Breast epithelium (tissue), 4 donors: ENCODE results near the gene COL23A1. TPM values are rescaled to one million over a fixed set of nuclear protein-coding genes. Genes with fewer than 3 reads are reported as not detected.

Experiments
- DNase-seq, 2 donors: peaks; one replicate each; pipeline ENCODE4 v3.0.0-alpha.2; 2019; ENCODE audit warnings: low spot score in 2 of 2
- H3K27ac ChIP-seq, 2 donors: fragments of 200-600 bp; sonication (generic) in 1 of 2; one replicate each; pipeline ENCODE4 v1.5.1; 2016 to 2019; ENCODE audit warnings: mild to moderate bottlenecking in 1 of 2
- H3K27me3 ChIP-seq, 2 donors: fragments of 200-600 bp; sonication (generic) in 1 of 2; one replicate each; pipeline versions ENCODE4 v1.5.1 to v1.6.0; 2017 to 2019; ENCODE audit warnings: control low read depth in 1 of 2, mild to moderate bottlenecking in 1 of 2
- H3K36me3 ChIP-seq: fragments of 200-600 bp; one replicate; pipeline ENCODE4 v1.5.1; 2019
- H3K4me1 ChIP-seq, 2 donors: fragments of 200-600 bp; sonication (generic); one replicate each; pipeline ENCODE4 v1.5.1; 2016 to 2019; ENCODE audit warnings: control low read depth in 1 of 2
- H3K4me3 ChIP-seq, 3 donors: fragments of 200-600 bp; sonication (generic); 1 replicate in 2 of 3; 2 replicates in 1 of 3; pipeline ENCODE4 v1.5.1; 2016 to 2019; ENCODE audit warnings: mild to moderate bottlenecking in 3 of 3, moderate library complexity in 2 of 3
- H3K9me3 ChIP-seq, 2 donors: fragments of 200-600 bp; sonication (generic) in 1 of 2; one replicate each; pipeline ENCODE4 v1.5.1; 2016 to 2019; ENCODE audit warnings: control low read depth in 1 of 2
- POLR2A ChIP-seq: fragments of 450-650 bp; IDR thresholded peaks from one replicate; pipeline ENCODE4 v1.6.1; 2016; ENCODE audit warnings: antibody characterized with exemption, mild to moderate bottlenecking, moderate library complexity
- POLR2AphosphoS5 ChIP-seq, 3 donors: sonication (generic); formaldehyde crosslinking; IDR thresholded peaks; one replicate each; pipeline ENCODE4 v1.6.1; 2017; ENCODE audit warnings: antibody characterized with exemption in 3 of 3
- intact Hi-C: fragments of 100-400 bp; cut with DNase I; formaldehyde crosslinking; loops from one replicate; pipeline ENCODE4 v1.15.1; 2023; ENCODE audit warnings: low total_unique reads
- total RNA-seq, 3 donors: library from RNA; depleted of rRNA; stranded (reverse); fragments of >200 nt; gene quantifications; one replicate each; pipeline ENCODE4 v1.1.0, GENCODE V29; 2016
- TF ChIP-seq, protein P1 (sequence below), 3 donors: fragments of 450-650 bp; IDR thresholded peaks; one replicate each; pipeline ENCODE4 v1.5.1; 2016 to 2017; ENCODE audit warnings: antibody characterized with exemption in 3 of 3, mild to moderate bottlenecking in 3 of 3, moderate library complexity in 3 of 3

The COL23A1 gene
- total RNA-seq, 3 donors from 2014 or later = 0.32 to 3.3 (median 2.6) TPM

DNA sequence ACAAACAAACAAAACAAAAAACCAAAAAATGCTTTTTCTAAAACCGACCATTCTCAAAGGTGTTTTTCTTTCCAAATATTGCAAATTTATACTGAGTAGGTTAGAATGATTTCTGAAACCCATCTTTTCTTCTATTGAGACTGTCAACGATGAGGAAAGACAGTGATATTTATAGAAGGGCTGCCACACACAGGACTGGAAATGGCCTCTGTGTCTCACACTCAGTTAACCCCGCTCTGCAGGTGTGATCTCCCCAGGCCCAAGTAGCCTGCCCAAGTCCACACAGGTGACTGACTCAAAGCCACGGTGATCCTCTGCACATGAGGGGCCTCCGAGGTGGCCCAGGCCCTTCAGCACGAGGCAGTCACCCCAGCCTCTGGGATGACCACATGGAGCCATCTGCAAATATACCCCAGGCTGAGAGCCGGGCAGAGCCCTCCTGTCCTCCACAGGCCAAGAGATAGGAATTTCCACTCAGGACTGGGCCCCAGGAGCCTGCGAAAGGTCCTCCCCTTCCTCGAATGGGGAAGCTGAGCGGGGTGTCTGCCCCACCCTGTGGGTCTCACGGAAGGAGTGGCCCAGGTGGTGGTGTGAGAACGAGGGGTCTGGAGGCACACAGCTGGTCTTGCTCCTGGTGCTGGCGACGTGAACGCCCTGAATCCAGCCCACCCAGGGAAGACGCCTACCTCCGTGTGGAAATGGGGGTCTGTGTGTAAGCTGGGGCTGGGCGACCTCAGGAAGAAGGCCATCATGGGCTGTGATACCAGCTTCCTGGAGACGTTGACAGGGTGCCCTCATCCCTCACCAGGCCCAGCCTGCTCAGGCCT lies 304.6 kb downstream of the COL23A1 start:
- H3K36me3 ChIP-seq = no peaks in the 10 kb centered on the region
- DNase-seq = no peak
- intact Hi-C loops = no loop called here
- no peak overlapping the region for H3K4me3 ChIP-seq
- H3K4me1 ChIP-seq = peaks cover 0 to 4% of the 10 kb centered on the region in 2 donors
- H3K27ac ChIP-seq = no peak overlapping the region
- no peak for TF ChIP-seq POLR2AphosphoS5 (IDR thresholded peaks at IDR 0.05)
- TF ChIP-seq, protein P1, sequence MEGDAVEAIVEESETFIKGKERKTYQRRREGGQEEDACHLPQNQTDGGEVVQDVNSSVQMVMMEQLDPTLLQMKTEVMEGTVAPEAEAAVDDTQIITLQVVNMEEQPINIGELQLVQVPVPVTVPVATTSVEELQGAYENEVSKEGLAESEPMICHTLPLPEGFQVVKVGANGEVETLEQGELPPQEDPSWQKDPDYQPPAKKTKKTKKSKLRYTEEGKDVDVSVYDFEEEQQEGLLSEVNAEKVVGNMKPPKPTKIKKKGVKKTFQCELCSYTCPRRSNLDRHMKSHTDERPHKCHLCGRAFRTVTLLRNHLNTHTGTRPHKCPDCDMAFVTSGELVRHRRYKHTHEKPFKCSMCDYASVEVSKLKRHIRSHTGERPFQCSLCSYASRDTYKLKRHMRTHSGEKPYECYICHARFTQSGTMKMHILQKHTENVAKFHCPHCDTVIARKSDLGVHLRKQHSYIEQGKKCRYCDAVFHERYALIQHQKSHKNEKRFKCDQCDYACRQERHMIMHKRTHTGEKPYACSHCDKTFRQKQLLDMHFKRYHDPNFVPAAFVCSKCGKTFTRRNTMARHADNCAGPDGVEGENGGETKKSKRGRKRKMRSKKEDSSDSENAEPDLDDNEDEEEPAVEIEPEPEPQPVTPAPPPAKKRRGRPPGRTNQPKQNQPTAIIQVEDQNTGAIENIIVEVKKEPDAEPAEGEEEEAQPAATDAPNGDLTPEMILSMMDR (IDR thresholded peaks at IDR 0.05) = no peak
- TF ChIP-seq POLR2A = no peak
- no peaks in the 10 kb centered on the region for H3K27me3 ChIP-seq
- peaks cover 4 to 12% of the 10 kb centered on the region in 2 donors for H3K9me3 ChIP-seq

DNA sequence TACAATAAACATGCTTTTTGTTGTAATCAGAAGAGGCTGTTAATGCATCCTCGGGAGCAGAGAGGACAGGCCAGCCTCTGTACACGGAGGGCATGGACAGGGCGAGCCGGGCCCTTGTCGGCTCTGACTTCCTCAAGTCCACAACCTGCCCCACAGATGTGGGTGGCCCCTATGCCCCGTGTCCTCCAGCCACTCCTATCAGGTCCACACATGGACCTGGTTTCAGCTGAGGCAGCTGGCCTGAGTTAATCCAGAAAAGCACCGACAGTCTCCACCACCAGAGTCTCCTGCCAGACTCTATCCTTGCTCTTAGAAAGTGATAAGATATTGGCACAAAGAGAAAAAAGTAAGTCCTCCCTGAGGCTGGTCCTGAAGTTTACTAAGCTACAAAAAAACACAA lies 305.2 kb downstream of the COL23A1 start:
- H3K4me1 ChIP-seq = peaks cover 0 to 4% of the 10 kb centered on the region in 2 donors

DNA sequence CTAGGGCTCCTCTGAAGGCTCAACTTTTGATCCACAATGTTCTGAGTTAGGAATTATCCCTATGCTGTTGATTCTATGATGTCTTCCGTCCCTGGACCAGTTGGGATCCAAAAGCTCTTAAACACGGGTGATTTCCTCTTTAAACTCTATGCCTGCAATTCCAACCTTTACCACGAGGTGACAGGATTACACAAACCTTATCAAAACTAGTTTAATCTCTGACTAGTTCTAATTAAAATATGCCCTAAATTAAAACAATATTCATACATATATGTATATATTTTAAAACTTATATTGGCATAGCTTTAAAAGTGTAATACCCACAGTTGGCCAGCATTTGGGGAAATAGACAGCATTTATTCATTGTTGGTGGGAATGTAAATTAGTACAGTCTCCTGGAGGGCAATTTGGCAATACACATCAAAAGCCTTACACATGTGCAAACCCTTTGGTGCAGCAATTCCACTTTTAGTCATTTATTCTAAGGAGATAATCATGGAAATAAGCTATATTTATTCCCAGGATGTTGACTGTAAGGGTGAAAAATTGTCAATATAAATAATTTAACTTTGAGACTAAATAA lies 306.0 kb downstream of the COL23A1 start:
- peaks cover 0 to 4% of the 10 kb centered on the region in 2 donors for H3K4me1 ChIP-seq
- no peak for DNase-seq
- TF ChIP-seq POLR2A = no peak
- TF ChIP-seq, protein P1 (IDR thresholded peaks at IDR 0.05) = peak in 2 of 3 donors; percentile 30 to 35
- no peak overlapping the region for H3K4me3 ChIP-seq
- peaks cover 0 to 6% of the 10 kb centered on the region in 2 donors for H3K27me3 ChIP-seq
- H3K36me3 ChIP-seq = no peaks in the 10 kb centered on the region
- H3K9me3 ChIP-seq = peaks cover 4 to 12% of the 10 kb centered on the region in 2 donors
- no peak overlapping the region for H3K27ac ChIP-seq
- intact Hi-C loops = no loop called here

More for the DNA sequence above, 305.2 kb downstream of the COL23A1 start:
- H3K27me3 ChIP-seq = no peaks in the 10 kb centered on the region
- peaks cover 4 to 12% of the 10 kb centered on the region in 2 donors for H3K9me3 ChIP-seq
- intact Hi-C loops = no loop called here
- H3K4me3 ChIP-seq = no peak overlapping the region
- TF ChIP-seq, protein P1 (IDR thresholded peaks at IDR 0.05) = no peak
- no peak for TF ChIP-seq POLR2AphosphoS5 (IDR thresholded peaks at IDR 0.05)
- no peak for TF ChIP-seq POLR2A
- H3K27ac ChIP-seq = no peak overlapping the region
- no peaks in the 10 kb centered on the region for H3K36me3 ChIP-seq
- DNase-seq = no peak

DNA sequence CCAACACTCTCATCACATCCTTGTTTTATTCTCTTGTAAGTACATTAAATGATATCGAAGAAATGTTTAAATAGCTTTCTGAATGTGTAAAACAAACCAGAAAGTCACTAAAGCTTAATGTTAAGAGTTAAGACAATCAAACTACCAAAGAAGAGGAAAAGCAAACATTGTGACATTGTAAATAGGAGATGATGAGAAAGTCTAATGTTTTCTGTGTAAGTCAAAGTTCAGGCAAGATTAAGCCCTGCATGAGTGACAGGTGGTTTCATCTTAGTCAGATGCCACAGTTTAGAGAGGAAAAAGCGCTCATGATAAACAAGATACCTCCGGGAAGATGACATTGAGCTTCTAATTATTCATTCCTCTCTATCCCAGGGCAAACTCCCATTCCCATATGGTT lies 306.7 kb downstream of the COL23A1 start:
- Histone ChIP-seq H3K36me3 (no peaks in the 10 kb centered on the region), H3K9me3 (peaks cover 4 to 12% of the 10 kb centered on the region in 2 donors), H3K27ac (no peak overlapping the region), H3K27me3 (peaks cover 0 to 12% of the 10 kb centered on the region in 2 donors), H3K4me3 (no peak overlapping the region), H3K4me1 (peaks cover 0 to 4% of the 10 kb centered on the region in 2 donors)
- intact Hi-C loops = no loop called here
- no peak for TF ChIP-seq POLR2A
- TF ChIP-seq, protein P1 (IDR thresholded peaks at IDR 0.05) = no peak
- TF ChIP-seq POLR2AphosphoS5 (IDR thresholded peaks at IDR 0.05) = no peak
- DNase-seq = no peak

DNA sequence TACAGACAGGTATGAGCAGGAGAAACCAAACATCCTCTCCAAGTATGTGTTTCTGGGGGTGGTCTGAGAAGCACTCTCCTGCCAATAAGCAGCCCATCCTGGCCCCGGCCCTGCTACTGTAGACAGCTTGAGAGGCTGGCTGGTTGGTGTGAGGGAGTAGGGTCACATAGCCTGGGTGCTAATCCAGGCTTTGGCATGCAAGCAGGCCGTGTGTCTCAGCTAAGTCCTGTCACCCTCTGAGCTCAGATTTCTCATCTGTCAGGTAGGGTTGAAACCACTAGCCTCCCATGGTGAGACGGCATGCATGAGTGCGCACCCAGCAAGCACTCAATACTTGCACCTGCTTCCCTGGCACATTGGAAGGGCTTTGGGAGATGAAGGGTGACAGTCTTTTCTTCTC lies 307.8 kb downstream of the COL23A1 start:
- no peaks in the 10 kb centered on the region for H3K4me1 ChIP-seq
- H3K27me3 ChIP-seq = peaks cover 0 to 23% of the 10 kb centered on the region in 2 donors
- DNase-seq = no peak

More for the DNA sequence above, 307.8 kb downstream of the COL23A1 start:
- no peaks in the 10 kb centered on the region for H3K36me3 ChIP-seq
- TF ChIP-seq POLR2A (no peak), POLR2AphosphoS5 (IDR thresholded peaks at IDR 0.05) (no peak)
- TF ChIP-seq, protein P1 (IDR thresholded peaks at IDR 0.05) = no peak
- H3K4me3 ChIP-seq = no peak overlapping the region
- intact Hi-C loops = no loop called here
- peaks cover 4 to 12% of the 10 kb centered on the region in 2 donors for H3K9me3 ChIP-seq
- no peak overlapping the region for H3K27ac ChIP-seq
